GM23338 (cell line): Measurements from ENCODE around the gene TNIP1. TPM values are rescaled to one million over a fixed set of nuclear protein-coding genes. Genes with fewer than 3 reads are reported as not detected.

ENCODE experiments used
- ATAC-seq: fragments of 200-7000 bp; cut with Tn5 transposase; 3 replicates; pipeline ENCODE4 v1.9.1; 2020
- DNase-seq: peaks from one replicate; pipeline ENCODE4 v3.0.0-alpha.2; 2015; ENCODE audit warnings: low spot score
- H2AFZ ChIP-seq: fragments of 200-600 bp; sonication (generic); 2 replicates; pipeline ENCODE4 v1.8.0; 2016; ENCODE audit warnings: antibody characterized with exemption, mild to moderate bottlenecking, moderate library complexity
- H3F3A ChIP-seq: fragments of 200-600 bp; sonication (generic); replicated peaks from 2 replicates; pipeline ENCODE4 v1.8.0; 2017; ENCODE audit warnings: antibody characterized with exemption, mixed run types, low read depth
- H3K27ac ChIP-seq: fragments of 200-600 bp; sonication (generic); 2 replicates; pipeline ENCODE4 v1.6.1; 2016; ENCODE audit warnings: low read depth
- H3K27me3 ChIP-seq: fragments of 200-600 bp; sonication (generic); 2 replicates; pipeline ENCODE4 v1.8.0; 2016; ENCODE audit warnings: mild to moderate bottlenecking, mixed run types, moderate library complexity; ENCODE audit not compliant: insufficient read depth
- H3K36me3 ChIP-seq: fragments of 200-600 bp; sonication (generic); 2 replicates; pipeline ENCODE4 v1.8.0; 2016; ENCODE audit warnings: mild to moderate bottlenecking; ENCODE audit not compliant: insufficient read depth
- H3K4me1 ChIP-seq: fragments of 200-600 bp; sonication (generic); 2 replicates; pipeline ENCODE4 v1.8.0; 2016; ENCODE audit warnings: mild to moderate bottlenecking, moderate library complexity; ENCODE audit not compliant: insufficient read depth
- H3K4me2 ChIP-seq: fragments of 200-600 bp; sonication (generic); 2 replicates; pipeline ENCODE4 v1.7.1; 2017; ENCODE audit warnings: mixed run types
- H3K4me3 ChIP-seq: fragments of 200-600 bp; sonication (generic); 2 replicates; pipeline ENCODE4 v1.6.1; 2016; ENCODE audit warnings: mixed run types
- H3K79me2 ChIP-seq: fragments of 200-600 bp; sonication (generic); replicated peaks from 2 replicates; pipeline ENCODE4 v1.8.0; 2017; ENCODE audit warnings: mild to moderate bottlenecking; ENCODE audit not compliant: insufficient read depth
- H3K9me2 ChIP-seq: fragments of 200-600 bp; sonication (generic); 2 replicates; pipeline ENCODE4 v1.8.0; 2017; ENCODE audit not compliant: insufficient read depth
- H4K20me1 ChIP-seq: fragments of 200-600 bp; sonication (generic); replicated peaks from 2 replicates; pipeline ENCODE4 v1.8.0; 2017; ENCODE audit warnings: mild to moderate bottlenecking; ENCODE audit not compliant: insufficient read depth
- H3K27ac Mint-ChIP-seq: 2 replicates; pipeline ENCODE4 v1.8.0; 2020; ENCODE audit warnings: inconsistent platforms, mild to moderate bottlenecking, moderate library complexity, mixed read lengths
- H3K27me3 Mint-ChIP-seq: 3 replicates; pipeline ENCODE4 v1.8.0; 2022; ENCODE audit warnings: low read depth, mild to moderate bottlenecking, moderate library complexity, mixed read lengths, inconsistent platforms; ENCODE audit not compliant: insufficient read depth, poor library complexity
- H3K36me3 Mint-ChIP-seq: 3 replicates; pipeline ENCODE4 v1.8.0; 2021; ENCODE audit warnings: low read depth, mild to moderate bottlenecking, inconsistent platforms, moderate library complexity, mixed read lengths
- H3K4me1 Mint-ChIP-seq: 3 replicates; pipeline ENCODE4 v1.8.0; 2020; ENCODE audit warnings: mild to moderate bottlenecking, inconsistent platforms, mixed read lengths
- H3K4me3 Mint-ChIP-seq: 3 replicates; pipeline ENCODE4 v1.8.0; 2021; ENCODE audit warnings: moderate library complexity, mild to moderate bottlenecking, inconsistent platforms, mixed read lengths
- H3K9me3 Mint-ChIP-seq: 3 replicates; pipeline ENCODE4 v1.8.0; 2020; ENCODE audit warnings: moderate library complexity, mild to moderate bottlenecking, inconsistent platforms, mixed read lengths
- EZH2 ChIP-seq: fragments of 200-600 bp; sonication (generic); IDR thresholded peaks from one replicate; pipeline ENCODE4 v1.8.0; 2017; ENCODE audit warnings: antibody characterized with exemption, mild to moderate bottlenecking, low read depth; ENCODE audit not compliant: unreplicated experiment
- JUNB ChIP-seq: IDR thresholded peaks from one replicate; pipeline ENCODE4 v1.6.1; 2016; ENCODE audit warnings: antibody characterized with exemption; ENCODE audit not compliant: unreplicated experiment
- NANOG ChIP-seq: IDR thresholded peaks from 2 replicates; pipeline ENCODE4 v1.6.1; 2016; ENCODE audit warnings: antibody characterized with exemption, borderline replicate concordance
- POLR2AphosphoS5 ChIP-seq: IDR thresholded peaks from 2 replicates; pipeline ENCODE4 v1.6.1; 2016; ENCODE audit warnings: antibody characterized with exemption, low read depth
- STAT1 ChIP-seq: IDR thresholded peaks from one replicate; pipeline ENCODE4 v1.6.1; 2016; ENCODE audit warnings: antibody characterized with exemption; ENCODE audit not compliant: unreplicated experiment
- polyA plus RNA-seq: library from polyadenylated mRNA; unstranded; fragments of >200 nt; fragmentation: Nextera tagmentation; extraction: Ambion mirVana; gene quantifications from 2 replicates; pipeline ENCODE4 v1.2.1, GENCODE V29; 2016
- total RNA-seq: library from RNA; depleted of rRNA; stranded (reverse); fragments of >200 nt; shearing (Covaris generic); gene quantifications from 2 replicates; pipeline ENCODE4 v1.2.3, GENCODE V29; 2014
- TF ChIP-seq, protein P1 (sequence below): IDR thresholded peaks from one replicate; pipeline ENCODE4 v1.6.1; 2018; ENCODE audit warnings: antibody characterized with exemption; ENCODE audit not compliant: unreplicated experiment
- TF ChIP-seq, protein P2 (sequence below), 2 experiments: fragments of 200-600 bp in 1 of 2; sonication (generic) in 1 of 2; conservative IDR thresholded peaks; 2 replicates each; pipeline versions ENCODE4 v1.5.1 to v1.6.1; 2016 to 2017; ENCODE audit warnings: antibody characterized with exemption in 2 of 2, low read depth in 2 of 2, mild to moderate bottlenecking in 2 of 2, moderate library complexity in 1 of 2
- TF ChIP-seq, protein P3 (sequence below): fragments of 250-450 bp; sonication (Bioruptor Pico); IDR thresholded peaks from 2 replicates; pipeline ENCODE4 v1.5.0; 2020; ENCODE audit warnings: mild to moderate bottlenecking, moderate library complexity

Gene TNIP1
- total and polyA plus RNA-seq, 2 experiments from 2014 or later, result 10.3 to 29.6 TPM

DNA sequence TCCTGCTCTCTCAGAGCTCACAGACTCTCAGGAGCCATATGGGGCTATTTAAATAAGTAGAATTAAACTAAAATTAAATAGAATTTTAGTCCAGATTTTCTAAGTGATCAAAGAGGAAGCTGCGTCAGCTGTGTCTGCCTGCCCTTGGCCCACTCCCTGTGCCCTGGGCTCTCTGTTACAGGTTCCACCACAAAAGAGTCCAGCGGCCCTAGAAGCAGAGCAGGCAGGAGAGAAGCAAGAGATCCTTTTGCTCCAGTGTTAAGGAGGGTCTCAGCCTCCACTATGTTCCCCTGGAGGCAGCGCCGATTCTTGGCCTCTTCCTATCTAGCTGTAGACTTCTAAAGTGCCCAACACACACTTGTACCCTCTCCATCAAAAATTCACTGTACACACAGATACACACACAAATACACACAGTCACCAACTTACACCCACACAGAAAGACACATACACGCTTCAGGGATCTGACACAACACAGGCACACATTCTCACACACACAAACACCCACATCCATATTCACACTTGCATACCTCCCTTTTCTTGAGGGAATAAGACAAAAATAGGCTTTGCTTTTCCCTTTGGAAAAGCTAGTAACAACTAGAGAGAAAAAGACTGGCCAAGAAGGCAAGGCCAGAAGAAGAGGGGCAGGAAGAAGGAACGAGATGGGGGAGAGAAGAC lies 5.5 kb upstream of the TNIP1 start (continued):
- TF ChIP-seq, protein P1, sequence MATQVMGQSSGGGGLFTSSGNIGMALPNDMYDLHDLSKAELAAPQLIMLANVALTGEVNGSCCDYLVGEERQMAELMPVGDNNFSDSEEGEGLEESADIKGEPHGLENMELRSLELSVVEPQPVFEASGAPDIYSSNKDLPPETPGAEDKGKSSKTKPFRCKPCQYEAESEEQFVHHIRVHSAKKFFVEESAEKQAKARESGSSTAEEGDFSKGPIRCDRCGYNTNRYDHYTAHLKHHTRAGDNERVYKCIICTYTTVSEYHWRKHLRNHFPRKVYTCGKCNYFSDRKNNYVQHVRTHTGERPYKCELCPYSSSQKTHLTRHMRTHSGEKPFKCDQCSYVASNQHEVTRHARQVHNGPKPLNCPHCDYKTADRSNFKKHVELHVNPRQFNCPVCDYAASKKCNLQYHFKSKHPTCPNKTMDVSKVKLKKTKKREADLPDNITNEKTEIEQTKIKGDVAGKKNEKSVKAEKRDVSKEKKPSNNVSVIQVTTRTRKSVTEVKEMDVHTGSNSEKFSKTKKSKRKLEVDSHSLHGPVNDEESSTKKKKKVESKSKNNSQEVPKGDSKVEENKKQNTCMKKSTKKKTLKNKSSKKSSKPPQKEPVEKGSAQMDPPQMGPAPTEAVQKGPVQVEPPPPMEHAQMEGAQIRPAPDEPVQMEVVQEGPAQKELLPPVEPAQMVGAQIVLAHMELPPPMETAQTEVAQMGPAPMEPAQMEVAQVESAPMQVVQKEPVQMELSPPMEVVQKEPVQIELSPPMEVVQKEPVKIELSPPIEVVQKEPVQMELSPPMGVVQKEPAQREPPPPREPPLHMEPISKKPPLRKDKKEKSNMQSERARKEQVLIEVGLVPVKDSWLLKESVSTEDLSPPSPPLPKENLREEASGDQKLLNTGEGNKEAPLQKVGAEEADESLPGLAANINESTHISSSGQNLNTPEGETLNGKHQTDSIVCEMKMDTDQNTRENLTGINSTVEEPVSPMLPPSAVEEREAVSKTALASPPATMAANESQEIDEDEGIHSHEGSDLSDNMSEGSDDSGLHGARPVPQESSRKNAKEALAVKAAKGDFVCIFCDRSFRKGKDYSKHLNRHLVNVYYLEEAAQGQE, result no peak
- no peak for TF ChIP-seq NANOG

DNA sequence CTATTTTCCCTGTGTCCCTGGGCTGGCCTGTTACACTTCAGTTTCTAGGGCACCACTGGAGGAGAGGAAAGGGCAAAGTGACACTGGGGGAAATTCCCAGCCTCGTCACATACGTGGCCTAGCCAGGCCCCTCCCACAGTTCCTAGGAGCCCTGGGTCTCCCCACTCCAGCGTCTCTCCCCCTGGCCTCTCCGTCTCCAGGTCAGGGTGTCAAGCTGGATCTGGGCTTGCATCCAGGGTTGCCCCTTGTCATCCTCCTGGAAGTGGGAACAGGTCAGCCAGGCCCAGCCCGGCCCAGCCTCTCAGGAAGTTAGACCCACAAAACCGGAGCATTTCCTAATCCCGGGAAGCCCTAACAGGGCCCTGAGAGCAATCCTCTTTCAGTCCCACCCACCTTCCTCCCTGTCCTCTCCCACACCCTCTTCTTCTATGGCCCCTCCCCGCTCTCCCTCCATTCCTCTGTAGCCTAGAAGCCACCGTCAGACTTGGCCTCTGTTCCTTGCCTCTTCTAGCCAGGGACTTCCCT lies 4.7 kb upstream of the TNIP1 start:
- Mint-ChIP-seq H3K36me3 (no peaks in the 10 kb centered on the region), H3K27ac (no peak overlapping the region), H3K4me3 (no peak overlapping the region), H3K4me1 (peaks cover 10% of the 10 kb centered on the region), H3K9me3 (no peaks in the 10 kb centered on the region), H3K27me3 (peaks cover 2% of the 10 kb centered on the region)
- Histone ChIP-seq H3K4me2 (no peak overlapping the region), H3F3A (no peaks in the 10 kb centered on the region), H3K27ac (no peak overlapping the region), H3K79me2 (no peaks in the 10 kb centered on the region), H2AFZ (peak overlapping the region; percentile 63; the same call in 1 of the 2 replicates), H3K9me2 (no peaks in the 10 kb centered on the region), H3K4me1 (peaks cover 7% of the 10 kb centered on the region), H4K20me1 (no peaks in the 10 kb centered on the region), H3K36me3 (no peaks in the 10 kb centered on the region), H3K4me3 (no peak overlapping the region), H3K27me3 (no peaks in the 10 kb centered on the region)
- no peak for DNase-seq
- TF ChIP-seq, protein P2, sequence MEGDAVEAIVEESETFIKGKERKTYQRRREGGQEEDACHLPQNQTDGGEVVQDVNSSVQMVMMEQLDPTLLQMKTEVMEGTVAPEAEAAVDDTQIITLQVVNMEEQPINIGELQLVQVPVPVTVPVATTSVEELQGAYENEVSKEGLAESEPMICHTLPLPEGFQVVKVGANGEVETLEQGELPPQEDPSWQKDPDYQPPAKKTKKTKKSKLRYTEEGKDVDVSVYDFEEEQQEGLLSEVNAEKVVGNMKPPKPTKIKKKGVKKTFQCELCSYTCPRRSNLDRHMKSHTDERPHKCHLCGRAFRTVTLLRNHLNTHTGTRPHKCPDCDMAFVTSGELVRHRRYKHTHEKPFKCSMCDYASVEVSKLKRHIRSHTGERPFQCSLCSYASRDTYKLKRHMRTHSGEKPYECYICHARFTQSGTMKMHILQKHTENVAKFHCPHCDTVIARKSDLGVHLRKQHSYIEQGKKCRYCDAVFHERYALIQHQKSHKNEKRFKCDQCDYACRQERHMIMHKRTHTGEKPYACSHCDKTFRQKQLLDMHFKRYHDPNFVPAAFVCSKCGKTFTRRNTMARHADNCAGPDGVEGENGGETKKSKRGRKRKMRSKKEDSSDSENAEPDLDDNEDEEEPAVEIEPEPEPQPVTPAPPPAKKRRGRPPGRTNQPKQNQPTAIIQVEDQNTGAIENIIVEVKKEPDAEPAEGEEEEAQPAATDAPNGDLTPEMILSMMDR (conservative IDR thresholded peaks at IDR 0.05; ENCODE audit: low read depth in 2 of 2), result no peak
- TF ChIP-seq EZH2, result no peak
- no peak for TF ChIP-seq JUNB
- TF ChIP-seq POLR2AphosphoS5, result no peak
- no peak for TF ChIP-seq NANOG
- no peak for TF ChIP-seq STAT1
- TF ChIP-seq, protein P3, sequence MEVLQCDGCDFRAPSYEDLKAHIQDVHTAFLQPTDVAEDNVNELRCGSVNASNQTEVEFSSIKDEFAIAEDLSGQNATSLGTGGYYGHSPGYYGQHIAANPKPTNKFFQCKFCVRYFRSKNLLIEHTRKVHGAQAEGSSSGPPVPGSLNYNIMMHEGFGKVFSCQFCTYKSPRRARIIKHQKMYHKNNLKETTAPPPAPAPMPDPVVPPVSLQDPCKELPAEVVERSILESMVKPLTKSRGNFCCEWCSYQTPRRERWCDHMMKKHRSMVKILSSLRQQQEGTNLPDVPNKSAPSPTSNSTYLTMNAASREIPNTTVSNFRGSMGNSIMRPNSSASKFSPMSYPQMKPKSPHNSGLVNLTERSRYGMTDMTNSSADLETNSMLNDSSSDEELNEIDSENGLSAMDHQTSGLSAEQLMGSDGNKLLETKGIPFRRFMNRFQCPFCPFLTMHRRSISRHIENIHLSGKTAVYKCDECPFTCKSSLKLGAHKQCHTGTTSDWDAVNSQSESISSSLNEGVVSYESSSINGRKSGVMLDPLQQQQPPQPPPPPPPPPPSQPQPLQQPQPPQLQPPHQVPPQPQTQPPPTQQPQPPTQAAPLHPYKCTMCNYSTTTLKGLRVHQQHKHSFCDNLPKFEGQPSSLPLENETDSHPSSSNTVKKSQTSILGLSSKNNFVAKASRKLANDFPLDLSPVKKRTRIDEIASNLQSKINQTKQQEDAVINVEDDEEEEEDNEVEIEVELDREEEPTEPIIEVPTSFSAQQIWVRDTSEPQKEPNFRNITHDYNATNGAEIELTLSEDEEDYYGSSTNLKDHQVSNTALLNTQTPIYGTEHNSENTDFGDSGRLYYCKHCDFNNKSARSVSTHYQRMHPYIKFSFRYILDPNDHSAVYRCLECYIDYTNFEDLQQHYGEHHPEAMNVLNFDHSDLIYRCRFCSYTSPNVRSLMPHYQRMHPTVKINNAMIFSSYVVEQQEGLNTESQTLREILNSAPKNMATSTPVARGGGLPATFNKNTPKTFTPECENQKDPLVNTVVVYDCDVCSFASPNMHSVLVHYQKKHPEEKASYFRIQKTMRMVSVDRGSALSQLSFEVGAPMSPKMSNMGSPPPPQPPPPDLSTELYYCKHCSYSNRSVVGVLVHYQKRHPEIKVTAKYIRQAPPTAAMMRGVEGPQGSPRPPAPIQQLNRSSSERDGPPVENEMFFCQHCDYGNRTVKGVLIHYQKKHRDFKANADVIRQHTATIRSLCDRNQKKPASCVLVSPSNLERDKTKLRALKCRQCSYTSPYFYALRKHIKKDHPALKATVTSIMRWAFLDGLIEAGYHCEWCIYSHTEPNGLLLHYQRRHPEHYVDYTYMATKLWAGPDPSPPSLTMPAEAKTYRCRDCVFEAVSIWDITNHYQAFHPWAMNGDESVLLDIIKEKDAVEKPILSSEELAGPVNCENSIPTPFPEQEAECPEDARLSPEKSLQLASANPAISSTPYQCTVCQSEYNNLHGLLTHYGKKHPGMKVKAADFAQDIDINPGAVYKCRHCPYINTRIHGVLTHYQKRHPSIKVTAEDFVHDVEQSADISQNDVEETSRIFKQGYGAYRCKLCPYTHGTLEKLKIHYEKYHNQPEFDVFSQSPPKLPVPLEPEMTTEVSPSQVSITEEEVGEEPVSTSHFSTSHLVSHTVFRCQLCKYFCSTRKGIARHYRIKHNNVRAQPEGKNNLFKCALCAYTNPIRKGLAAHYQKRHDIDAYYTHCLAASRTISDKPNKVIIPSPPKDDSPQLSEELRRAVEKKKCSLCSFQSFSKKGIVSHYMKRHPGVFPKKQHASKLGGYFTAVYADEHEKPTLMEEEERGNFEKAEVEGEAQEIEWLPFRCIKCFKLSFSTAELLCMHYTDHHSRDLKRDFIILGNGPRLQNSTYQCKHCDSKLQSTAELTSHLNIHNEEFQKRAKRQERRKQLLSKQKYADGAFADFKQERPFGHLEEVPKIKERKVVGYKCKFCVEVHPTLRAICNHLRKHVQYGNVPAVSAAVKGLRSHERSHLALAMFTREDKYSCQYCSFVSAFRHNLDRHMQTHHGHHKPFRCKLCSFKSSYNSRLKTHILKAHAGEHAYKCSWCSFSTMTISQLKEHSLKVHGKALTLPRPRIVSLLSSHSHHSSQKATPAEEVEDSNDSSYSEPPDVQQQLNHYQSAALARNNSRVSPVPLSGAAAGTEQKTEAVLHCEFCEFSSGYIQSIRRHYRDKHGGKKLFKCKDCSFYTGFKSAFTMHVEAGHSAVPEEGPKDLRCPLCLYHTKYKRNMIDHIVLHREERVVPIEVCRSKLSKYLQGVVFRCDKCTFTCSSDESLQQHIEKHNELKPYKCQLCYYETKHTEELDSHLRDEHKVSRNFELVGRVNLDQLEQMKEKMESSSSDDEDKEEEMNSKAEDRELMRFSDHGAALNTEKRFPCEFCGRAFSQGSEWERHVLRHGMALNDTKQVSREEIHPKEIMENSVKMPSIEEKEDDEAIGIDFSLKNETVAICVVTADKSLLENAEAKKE, result no peak
- no peak for ATAC-seq
